Right lobe of liver (tissue), 4 donors: ENCODE measurements around the gene PCDHB6.

Source experiments
- CTCF ChIP-seq, 4 donors: fragments of 200-600 bp in 3 of 4; fragments of 450-650 bp in 1 of 4; IDR thresholded peaks; one replicate each; pipeline versions ENCODE4 v1.5.1 to v1.8.0; 2016 to 2022; ENCODE audit warnings: antibody characterized with exemption in 4 of 4, mild to moderate bottlenecking in 2 of 4
- POLR2A ChIP-seq: fragments of 450-650 bp; IDR thresholded peaks from one replicate; pipeline ENCODE4 v1.6.1; 2017; ENCODE audit warnings: antibody characterized with exemption, mild to moderate bottlenecking
- donor health status: DM: no; HTN: no; CAD: no.
- donor health status: DM: no; HTN: no; CAD: no.
- donor health status: DM: no; HTN: yes; CAD: no.

GRCh38 chr5:141155540-141156374 is 5.9 kb downstream of the PCDHB6 start:
- TF ChIP-seq POLR2A (no peak), CTCF (IDR thresholded peaks at IDR 0.05) (no peak)
